ENCODE results near the gene CARD14.
"Not testable (repeated sequence)": the region's sequence is repeated elsewhere in the genome, so short reads cannot be mapped to it uniquely, and the experiment has no call there.

CARD14 gene

DNA sequence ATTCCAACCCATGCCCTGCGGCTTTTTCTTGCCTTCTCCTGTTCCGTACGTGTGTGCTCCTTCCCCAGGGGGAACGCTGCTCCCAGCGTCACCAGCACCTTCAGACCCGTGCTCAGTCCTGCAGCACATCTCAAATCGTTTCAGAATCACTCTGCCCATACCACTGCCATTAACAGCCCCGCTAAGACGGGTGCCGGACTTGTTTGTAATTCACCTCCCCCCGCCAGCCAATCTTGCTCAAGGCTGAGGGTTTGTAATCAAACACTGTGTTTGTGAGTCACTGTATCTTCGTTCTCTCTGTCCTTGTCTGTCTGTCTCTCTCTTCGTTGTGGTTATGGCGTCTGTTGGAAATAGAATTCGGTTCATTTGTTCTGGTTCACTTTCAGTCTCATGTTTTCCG, 17.3 kb downstream of the CARD14 start:
- no peak for ATAC-seq

DNA sequence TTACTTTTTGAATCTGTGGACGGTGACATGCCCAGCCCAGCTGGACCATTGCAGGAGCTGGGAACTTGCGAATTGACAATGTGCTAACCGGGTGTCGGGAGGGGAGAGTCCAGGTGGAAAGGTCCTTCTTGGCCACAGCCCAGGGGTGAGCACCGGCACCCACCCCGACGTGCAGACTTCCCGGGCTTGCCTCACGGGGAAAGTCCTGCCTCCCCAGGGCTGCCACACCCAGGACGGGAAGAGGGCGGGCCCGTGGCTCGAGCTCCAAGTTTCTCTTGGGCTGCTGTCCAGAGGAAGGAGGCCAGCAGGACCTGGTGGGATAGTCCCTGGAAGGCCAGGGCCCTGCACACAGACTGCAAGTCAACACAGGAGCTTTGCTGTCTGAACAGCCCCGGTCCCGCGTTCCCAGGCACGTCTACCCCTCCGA, 17.7 kb downstream of the CARD14 start:
- ATAC-seq = no peak

DNA sequence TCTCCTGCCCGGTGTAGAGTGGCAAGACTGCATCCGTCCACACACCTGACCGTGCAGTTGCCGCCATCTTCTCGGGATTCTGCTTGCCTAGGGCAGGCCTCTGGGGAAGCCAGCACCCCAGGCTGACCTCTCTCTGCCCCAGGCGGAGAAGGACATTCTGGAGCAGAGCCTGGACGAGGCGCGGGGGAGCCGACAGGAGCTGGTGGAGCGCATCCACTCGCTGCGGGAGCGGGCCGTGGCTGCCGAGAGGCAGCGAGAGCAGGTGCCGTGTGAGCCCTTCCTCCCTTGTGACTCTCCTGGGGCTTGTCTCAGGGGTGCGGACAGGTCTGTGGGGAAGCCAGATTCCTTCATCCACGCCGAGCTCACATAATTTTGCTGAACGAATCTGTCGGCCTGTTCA, 19.8 kb downstream of the CARD14 start:
- ATAC-seq = no peak

DNA sequence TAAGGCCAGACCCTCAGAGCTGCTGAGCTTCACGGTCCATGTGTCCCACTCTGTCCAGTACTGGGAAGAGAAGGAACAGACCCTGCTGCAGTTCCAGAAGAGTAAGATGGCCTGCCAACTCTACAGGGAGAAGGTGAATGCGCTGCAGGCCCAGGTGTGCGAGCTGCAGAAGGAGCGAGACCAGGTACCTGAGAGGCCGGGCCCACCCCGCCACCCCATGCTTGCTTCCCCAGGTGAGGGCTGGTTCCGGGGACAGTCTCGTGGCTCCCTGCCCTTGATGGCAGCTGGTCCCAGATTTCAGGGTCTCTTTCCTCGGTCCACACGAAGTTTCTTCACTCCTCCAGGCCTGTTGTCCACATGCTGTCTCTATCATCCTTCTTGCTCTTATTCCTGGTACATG, 20.9 kb downstream of the CARD14 start:
- ATAC-seq = no peak

DNA sequence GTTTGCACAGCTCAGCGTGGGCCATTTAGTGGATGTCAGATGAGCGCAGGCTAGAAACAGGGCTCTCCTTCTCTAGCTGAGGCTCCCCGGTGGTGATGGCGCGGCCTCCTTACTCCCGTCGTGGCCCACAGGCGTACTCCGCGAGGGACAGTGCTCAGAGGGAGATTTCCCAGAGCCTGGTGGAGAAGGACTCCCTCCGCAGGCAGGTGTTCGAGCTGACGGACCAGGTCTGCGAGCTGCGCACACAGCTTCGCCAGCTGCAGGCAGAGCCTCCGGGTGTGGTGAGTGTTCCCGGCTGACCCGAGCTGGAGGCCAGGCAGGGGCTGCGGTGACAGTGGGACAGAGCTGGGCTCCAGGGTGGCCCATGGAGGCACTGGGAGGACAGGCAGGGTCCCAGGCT, 21.4 kb downstream of the CARD14 start:
- no peak for ATAC-seq

DNA sequence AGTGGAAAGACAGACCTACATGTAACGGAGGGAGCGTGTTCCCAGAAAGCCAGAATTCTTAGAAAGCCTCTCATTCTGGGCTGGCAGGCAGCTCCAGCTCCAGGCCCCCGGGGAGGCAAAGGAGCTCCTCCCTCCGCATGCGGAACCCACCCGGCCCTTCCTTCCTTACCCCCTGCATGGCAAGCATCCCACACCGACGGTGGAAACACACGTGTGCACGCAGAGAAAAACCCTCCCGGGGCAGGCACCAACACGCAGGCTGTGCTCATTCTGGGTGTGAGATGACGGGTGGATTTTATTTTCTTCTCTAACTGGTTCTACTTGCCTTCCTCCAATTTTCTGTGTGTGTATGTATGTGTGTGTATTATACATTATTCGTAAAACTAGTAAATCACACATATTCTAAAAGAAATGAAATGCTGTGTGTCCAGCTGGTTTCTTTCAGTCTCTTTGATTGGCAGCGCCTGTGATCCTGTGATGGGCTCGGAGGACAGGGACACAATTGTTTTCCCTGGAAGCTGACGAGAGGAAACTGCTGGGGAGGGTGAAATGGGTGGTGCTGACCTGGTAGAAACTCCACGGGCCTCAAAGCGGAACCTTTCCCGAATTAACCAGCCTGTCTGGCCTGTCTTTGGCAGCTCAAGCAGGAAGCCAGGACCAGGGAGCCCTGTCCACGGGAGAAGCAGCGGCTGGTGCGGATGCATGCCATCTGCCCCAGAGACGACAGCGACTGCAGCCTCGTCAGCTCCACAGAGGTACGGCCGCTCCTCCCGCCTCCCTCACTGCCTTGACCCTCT, 22.2 kb downstream of the CARD14 start:
- no peak for ATAC-seq

DNA sequence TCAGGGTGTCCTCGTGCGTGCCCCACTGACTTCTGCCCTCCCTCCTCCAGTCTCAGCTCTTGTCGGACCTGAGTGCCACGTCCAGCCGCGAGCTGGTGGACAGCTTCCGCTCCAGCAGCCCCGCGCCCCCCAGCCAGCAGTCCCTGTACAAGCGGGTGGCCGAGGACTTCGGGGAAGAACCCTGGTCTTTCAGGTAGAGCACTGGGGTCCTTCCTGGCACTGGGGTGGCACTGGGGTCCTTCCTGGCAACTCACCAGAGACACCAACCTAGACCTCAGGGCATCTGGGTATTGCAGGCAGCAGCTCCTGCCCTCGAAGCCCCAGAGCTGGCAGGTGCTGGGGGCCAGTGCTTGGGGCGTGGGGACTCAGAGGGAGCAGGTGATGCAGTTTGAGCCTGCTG, 25.3 kb downstream of the CARD14 start:
- no peak for ATAC-seq

DNA sequence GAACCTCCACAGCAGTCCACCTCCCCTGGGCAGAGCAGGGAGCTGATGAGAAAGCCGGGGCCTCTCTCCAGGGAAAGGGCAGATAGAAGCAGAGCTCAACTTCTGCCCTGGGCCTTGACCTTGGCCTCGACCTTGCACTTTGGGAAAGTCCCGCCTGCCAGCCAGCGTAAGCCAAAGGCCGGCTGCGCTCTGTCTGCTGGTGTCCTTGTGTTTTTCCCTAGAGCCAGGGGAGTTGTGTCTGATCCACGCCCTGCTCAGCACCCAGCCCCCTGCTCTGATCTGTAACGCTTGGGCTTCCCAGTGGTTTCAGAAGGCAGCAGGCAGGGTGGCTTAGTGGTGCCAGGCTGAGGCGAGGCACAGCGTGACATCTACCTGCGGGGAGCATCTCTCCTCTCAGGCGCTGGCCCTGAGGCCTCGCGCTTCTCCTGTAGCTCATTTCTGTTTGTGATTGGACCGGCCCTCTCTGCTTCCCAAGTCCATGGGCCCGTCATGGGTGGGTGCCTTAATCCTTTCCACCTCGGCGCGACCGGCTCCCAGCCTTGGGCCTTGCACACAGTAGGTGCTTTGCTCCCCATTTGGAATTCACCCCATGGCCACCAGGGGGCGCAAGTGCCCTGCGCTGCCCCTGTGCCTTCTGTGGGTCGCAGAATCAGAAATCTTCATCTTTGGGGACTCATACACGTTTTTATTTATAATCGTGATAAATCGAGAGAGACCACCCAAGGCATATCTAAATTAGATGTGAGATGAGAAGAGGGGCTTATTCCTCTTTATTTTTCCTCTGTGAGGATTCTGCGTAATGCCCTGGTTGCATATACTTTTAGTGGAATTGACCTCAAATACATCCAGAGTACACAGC, 26.1 kb downstream of the CARD14 start:
- ATAC-seq = peak; percentile 36 to 41

DNA sequence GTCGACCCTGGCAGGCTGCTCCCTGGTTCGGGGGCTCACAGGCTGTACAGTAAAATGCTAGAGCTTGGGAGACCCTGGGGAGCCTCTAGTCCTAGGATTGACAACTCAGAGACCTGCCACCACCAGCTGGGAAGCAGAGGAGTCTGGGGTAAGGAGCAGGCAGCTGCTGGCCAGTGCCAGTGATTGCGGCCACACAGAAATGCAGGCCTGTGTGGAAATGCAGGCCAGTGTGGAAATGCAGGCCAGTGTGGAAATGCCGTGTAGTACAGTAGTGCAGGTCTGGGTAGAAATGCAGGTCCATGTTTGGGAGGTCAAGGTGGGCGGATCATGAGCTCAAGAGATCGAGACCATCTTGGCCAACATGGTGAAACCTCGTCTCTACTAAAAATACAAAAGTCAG, 26.8 kb downstream of the CARD14 start:
- ATAC-seq = no peak

DNA sequence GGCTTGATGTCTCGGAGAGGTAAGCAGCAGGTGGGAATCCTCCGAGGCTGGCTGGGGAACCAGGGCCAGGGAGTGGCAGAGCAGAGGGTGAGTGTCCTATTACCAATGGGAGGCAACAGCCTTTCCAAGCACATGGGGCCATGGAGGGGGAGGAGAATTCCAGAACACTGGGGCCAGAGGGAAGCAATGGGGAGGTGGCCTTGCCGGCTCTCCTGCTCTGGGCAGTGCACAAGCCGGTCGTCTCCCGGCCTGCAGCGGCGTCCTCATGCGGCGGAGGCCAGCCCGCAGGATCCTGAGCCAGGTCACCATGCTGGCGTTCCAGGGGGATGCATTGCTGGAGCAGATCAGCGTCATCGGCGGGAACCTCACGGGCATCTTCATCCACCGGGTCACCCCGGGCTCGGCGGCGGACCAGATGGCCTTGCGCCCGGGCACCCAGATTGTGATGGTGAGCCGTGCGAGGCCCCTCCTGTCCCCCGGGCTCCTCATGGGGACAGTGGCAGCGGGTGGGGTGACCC, 28.4 kb downstream of the CARD14 start:
- no peak for ATAC-seq

DNA sequence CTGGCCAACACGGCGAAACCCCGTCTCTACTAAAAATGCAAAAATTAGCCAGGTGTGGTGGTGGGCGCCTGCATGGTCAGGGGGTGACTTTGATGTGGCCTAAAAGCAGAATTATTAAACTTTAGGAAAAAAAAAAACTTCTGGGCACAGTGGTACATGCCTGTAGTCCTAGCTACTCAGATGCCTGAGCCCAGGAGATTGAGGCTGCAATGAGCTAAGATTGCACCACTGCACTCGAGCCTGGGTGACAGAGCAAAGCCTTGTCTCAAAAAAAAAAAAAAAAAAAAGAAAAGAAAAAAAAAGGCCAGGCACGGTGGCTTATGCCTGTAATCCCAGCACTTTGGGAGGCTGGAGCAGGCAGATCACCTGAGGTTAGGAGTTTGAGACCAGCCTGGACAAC, 29.5 kb downstream of the CARD14 start:
- not testable (repeated sequence) for ATAC-seq

DNA sequence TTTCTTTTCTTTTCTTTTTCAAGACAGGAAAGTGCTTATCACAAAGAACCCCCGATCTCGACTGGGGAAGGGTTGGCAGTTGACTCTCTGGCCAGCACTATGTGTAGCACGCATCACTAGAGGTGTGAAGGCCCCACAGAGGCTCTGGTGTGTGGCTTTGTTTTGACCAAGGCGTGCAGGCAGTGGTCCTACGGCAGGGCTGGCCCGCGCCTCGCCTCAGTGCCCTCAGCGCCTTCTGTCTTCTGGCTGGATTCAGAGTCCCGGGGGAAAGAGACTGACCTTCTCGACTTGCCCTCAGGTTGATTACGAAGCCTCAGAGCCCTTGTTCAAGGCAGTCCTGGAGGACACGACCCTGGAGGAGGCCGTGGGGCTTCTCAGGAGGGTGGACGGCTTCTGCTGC, 31.6 kb downstream of the CARD14 start:
- ATAC-seq = no peak

DNA sequence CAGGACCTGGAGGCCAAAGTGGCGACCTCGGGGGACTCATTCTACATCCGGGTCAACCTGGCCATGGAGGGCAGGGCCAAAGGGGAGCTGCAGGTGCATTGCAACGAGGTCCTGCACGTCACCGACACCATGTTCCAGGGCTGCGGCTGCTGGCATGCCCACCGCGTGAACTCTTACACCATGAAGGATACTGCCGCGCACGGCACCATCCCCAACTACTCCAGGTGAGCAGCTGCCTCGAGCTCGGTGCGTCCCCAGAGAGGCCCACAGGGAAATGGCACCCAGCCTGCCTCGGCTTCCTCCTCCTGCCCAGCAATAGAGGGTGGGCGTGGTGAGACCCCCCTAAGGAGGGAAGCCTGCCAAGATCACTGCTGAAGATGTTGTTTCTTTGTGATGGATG, 32.4 kb downstream of the CARD14 start:
- no peak for ATAC-seq

DNA sequence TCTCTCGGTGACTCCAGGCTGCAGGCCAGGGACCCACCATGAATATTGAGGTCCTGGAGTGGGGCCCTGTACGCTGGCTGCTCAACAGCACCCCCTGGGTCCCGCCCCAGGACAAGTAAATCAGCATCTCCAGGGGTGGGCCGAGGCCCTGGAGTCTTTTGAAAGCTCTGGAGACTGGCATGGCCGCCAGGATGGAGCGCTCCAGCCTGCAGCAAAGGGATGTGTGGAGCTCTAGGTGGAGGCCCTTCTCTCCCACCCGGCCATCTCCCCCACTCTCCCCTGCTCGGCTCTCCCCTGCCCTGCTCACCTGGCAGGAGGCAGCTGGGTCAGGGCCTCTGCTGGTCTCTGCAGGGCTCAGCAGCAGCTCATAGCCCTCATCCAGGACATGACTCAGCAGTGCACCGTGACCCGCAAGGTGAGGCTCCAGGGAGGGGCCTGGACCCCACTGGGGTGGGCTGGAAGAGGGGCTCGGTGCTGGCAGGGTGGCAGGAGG, 33.7 kb downstream of the CARD14 start:
- no peak for ATAC-seq

DNA sequence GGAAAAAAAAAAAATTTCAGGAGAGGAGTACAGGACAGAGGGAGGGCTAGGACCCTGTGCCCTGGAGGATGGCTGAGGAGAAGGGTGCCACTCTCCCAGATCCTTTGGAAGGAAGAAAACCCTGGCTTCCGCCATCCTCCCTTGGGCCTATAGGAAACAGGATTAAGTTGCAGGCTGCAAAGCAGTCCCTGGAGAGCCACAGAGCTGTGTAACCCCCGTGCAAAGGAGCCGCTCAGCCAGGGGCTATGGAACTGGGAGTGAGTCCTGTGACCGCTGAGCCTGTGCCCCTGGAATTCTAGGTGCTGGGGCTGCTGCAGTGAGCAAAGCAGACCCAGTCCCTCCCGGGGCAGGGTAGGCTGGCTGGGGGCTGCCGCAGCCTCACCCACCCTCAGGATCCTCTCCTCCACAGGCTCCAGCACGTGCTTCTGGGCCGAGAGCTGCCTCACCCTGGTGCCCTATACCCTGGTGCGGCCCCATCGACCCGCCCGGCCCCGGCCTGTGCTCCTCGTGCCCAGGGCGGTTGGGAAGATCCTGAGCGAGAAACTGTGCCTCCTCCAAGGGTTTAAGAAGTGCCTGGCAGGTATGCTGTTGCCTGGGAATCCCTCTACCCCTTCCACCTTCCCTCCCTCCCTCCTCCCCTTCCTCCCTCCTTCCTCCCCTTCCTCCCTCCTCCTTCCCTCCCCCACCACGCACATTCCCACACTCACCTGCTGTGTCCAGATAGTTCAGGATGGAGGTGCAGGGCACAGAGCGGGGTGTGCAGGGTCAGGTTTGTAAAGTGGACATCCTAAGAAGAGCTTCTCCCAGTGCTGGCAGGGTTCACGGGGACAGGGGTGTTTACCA, 35.0 kb downstream of the CARD14 start:
- no peak for ATAC-seq

DNA sequence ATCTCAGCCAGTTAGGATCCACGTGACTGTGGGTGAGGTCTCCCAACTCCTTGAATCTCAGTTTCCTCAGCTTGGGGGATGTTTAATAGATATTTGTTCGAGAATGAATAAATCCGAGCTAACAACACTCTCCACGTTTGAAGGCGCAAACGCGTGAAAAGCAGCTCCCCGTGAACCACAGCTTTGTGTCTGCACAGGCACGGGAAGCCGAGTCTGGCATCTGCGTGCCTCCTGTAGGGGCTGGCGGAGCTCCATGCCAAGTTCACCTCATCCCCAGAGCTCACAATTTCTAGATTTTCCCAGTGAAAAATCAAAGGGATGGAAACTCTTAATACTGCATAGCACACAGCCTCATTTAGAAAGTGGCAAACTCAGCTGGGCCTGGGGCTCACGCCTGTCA, 36.0 kb downstream of the CARD14 start:
- ATAC-seq = no peak

DNA sequence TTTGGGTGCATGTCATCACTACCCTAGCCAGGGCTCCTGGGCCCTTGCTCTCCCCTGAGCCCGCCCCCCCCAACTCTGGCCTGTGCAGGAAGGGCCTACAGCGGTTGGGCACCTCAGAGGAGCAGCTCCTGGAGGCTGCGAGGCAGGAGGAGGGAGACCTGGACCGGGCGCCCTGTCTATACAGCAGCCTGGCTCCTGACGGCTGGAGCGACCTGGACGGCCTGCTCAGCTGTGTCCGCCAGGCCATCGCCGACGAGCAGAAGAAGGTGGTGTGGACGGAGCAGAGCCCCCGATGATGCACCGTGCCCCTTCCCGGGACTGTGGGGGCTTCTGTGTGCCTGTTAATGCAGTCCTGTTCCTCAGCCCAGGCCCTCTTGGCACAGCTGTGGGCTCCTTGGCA, 38.2 kb downstream of the CARD14 start:
- ATAC-seq = no peak

DNA sequence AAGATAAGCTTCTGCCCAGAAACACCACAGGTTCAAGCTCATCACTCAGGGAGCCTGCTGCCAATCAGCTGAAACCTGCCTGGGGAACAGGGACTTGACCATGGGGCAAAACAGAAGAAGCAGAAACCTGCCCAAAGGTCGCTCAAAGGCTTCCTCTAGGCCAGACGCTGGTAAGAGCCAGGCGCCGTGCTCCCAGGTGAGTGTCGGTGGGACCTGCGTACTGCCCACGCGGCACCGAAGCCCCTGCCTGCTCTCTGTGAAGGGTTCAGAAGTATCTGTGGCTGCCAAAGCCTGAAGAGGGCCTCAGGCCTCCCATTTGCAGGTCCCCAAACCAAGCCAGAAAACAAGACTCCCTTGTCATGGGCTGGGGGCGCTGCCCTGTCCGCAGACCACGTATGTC, 39.9 kb downstream of the CARD14 start:
- no peak for ATAC-seq

DNA sequence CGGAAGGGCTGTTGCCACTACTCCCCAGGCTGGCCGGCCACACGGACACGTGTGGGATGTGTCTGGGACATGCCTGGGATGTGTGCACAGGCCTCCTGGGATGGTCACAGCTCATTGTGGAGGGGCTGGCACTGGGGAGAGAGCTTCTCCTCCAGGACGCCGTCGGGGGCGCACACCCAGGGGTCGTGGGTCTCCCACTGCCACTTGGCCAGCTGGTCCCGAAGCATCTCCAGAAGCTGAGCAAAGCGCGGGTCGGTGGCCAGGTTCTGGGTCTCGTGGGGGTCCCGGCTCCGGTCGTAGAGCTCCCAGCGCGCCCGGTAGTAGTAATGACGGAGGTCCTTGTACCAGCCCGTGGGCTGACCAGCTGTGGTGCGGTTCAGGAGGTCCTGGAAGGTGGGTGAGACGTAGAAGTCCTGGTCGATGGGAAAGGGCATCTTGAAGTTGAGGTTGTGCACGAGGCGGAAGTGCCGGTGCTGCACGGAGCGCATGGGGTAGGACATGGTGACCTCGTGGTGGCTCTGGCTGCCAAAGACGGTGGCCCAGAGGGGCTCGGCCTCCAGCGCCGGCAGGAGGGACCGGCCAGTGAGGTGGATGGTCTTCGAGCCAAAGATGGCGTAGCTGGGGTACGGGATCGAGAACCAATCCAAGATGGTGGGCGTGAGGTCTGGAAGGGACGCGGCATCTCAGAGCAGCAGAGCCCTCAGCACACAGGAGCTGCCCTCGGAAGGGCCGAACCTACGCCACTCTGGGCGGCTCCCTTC, 40.7 kb downstream of the CARD14 start:
- no peak for ATAC-seq

DNA sequence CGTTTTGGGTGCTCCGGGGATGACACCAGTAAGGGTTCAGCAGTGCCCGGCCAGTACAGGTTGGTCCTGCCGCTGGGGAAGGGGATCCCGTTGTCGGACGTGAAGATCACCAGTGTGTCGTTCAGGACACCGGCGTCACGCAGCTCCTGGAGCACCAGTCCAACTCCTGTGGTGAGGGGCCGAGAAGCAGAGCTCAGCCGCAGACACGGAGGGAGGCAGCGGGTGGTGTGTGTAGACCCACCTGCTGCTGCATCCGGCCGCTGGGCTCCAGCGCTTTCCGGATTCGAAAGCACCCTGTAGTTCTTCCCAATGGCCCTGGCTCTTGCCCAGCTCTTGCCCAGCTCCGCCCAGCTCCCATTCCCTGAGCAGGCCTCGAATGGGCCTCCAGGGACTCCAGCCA, 42.3 kb downstream of the CARD14 start:
- ATAC-seq = no peak

DNA sequence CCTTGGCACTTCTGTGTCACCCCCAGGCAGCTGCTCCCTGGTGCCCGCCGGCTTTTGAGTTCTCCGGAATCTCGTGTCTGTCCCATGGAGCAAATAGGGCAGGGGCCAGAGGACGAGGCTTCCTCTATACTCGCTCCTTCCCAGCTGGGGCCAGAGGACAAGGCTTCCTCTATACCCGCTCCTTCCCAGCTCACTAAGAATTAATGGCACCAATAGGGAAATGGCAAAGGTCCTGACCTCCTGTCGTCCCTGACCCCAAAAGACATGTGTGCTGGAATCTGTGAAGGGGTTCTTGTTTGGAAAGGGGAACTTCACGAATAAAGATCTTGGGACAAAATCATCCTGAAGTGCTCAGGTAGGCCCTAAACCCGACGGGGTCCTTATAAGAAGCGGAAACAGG, 42.7 kb downstream of the CARD14 start:
- ATAC-seq = no peak

All from activated CD4-positive, CD25-positive, alpha-beta regulatory T cell treated with anti-CD3 and anti-CD28 coated beads, Interleukin-2, amount 50 U/mL, for 24 hours (primary cell).